Transverse colon (tissue), 4 donors: ENCODE results near the gene MYOF.

ENCODE experiments used
- CTCF ChIP-seq, 5 experiments: fragments of 200-600 bp in 3 of 5; fragments of 450-650 bp in 2 of 5; sonication (generic) in 3 of 5; IDR thresholded peaks; 1 replicate in 2 of 5; 2 replicates in 3 of 5; pipeline ENCODE4 v1.5.1; 2016 to 2017; ENCODE audit warnings: antibody characterized with exemption in 5 of 5, inconsistent platforms in 3 of 5, mild to moderate bottlenecking in 2 of 5, moderate library complexity in 1 of 5
- POLR2A ChIP-seq: fragments of 450-650 bp; IDR thresholded peaks from one replicate; pipeline ENCODE4 v1.6.1; 2016; ENCODE audit warnings: antibody characterized with exemption, mild to moderate bottlenecking, moderate library complexity
- POLR2AphosphoS5 ChIP-seq, 3 donors: sonication (generic); formaldehyde crosslinking; IDR thresholded peaks; one replicate each; pipeline ENCODE4 v1.6.1; 2016; ENCODE audit warnings: antibody characterized with exemption in 3 of 3

- no peak for TF ChIP-seq CTCF (IDR thresholded peaks at IDR 0.05)
- TF ChIP-seq POLR2AphosphoS5 (IDR thresholded peaks at IDR 0.05), result no peak
- no peak for TF ChIP-seq POLR2A
Observed at GRCh38 chr10:93406364-93407145, 75.6 kb downstream of the MYOF start.
